Myocyte (in vitro differentiated cells): ENCODE results near the gene STRC. TPM values are rescaled to one million over a fixed set of nuclear protein-coding genes. Genes with fewer than 3 reads are reported as not detected.
"Not testable (repeated sequence)": the region's sequence is repeated elsewhere in the genome, so short reads cannot be mapped to it uniquely, and the experiment has no call there.

Experiments used
- DNase-seq: peaks from one replicate; pipeline ENCODE4 v3.0.0-alpha.2; 2012; ENCODE audit warnings: low read depth
- total RNA-seq: library from RNA; depleted of rRNA; stranded (reverse); fragments of >200 nt; gene quantifications from 2 replicates; pipeline ENCODE4 v1.2.3, GENCODE V29; 2014

Gene STRC
- total RNA-seq, 1 donor from 2014 or later: 0.08 TPM

GRCh38 chr15:43566615-43567014 is 52.0 kb downstream of the STRC start:
- not testable (repeated sequence) for DNase-seq

- not testable (repeated sequence) for DNase-seq
Observed at GRCh38 chr15:43563793-43564192, 54.8 kb downstream of the STRC start.

- not testable (repeated sequence) for DNase-seq
Observed at GRCh38 chr15:43562753-43563152, 55.8 kb downstream of the STRC start.

- DNase-seq: no peak
Observed at GRCh38 chr15:43552986-43553385, 65.6 kb downstream of the STRC start.

- DNase-seq: no peak
Observed at GRCh38 chr15:43552256-43552655, 66.3 kb downstream of the STRC start.

- DNase-seq: peak; percentile 17
Observed at GRCh38 chr15:43550527-43551363, 67.9 kb downstream of the STRC start.

Other genes starting within 250 kb of the STRC start
- 22.7 and 26.2 TPM in 2 replicates for gene ZSCAN29, start 247.8 kb downstream of the STRC start, total RNA-seq
- gene TUBGCP4, start 247.7 kb downstream of the STRC start, total RNA-seq: 8.2 and 11.7 TPM in 2 replicates
- 74.8 and 86.4 TPM in 2 replicates for gene TP53BP1, start 125.6 kb downstream of the STRC start, total RNA-seq
- gene MAP1A, start 101.2 kb downstream of the STRC start, total RNA-seq: 332 and 364 TPM in 2 replicates
- gene PPIP5K1, start 28.6 kb downstream of the STRC start, total RNA-seq: 9.9 and 10.5 TPM in 2 replicates
- not detected in 2 replicates for gene CKMT1B, start 24.8 kb downstream of the STRC start, total RNA-seq
- 0.16 and 0.62 TPM in 2 replicates for gene CATSPER2, start 30.0 kb upstream of the STRC start, total RNA-seq
- not detected in 2 replicates for gene CKMT1A, start 75.1 kb upstream of the STRC start, total RNA-seq
- gene PDIA3, start 127.6 kb upstream of the STRC start, total RNA-seq: 126 and 204 TPM in 2 replicates
- gene ELL3, start 158.2 kb upstream of the STRC start, total RNA-seq: 2.2 and 2.7 TPM in 2 replicates
- gene SERF2, start 173.5 kb upstream of the STRC start, total RNA-seq: 973 and 1,357 TPM in 2 replicates
- gene SERINC4, start 181.4 kb upstream of the STRC start, total RNA-seq: 0.10 TPM in 1 of 2 replicates, not detected in the other
- 16.3 and 16.8 TPM in 2 replicates for gene HYPK, start 181.8 kb upstream of the STRC start, total RNA-seq
- 26.4 and 31.2 TPM in 2 replicates for gene MFAP1, start 205.9 kb upstream of the STRC start, total RNA-seq
- gene WDR76, start 208.2 kb upstream of the STRC start, total RNA-seq: 1.7 and 4.1 TPM in 2 replicates